H1 (cell line): Measurements from ENCODE around the gene MYO1G. TPM values are rescaled to one million over a fixed set of nuclear protein-coding genes. Genes with fewer than 3 reads are reported as not detected.

Source experiments
- CTCF ChIA-PET: fragments of 300-600 bp; sonication (Branson Sonifier 250); formaldehyde crosslinking; loops from one replicate; lab custom pipeline; 2021; ENCODE audit not compliant: partially characterized antibody; lab: Charles Lee
- POLR2A ChIA-PET: fragments of 300-600 bp; sonication (Branson Sonifier 250); formaldehyde crosslinking; loops from one replicate; lab custom pipeline; 2021; ENCODE audit warnings: inconsistent platforms; ENCODE audit not compliant: partially characterized antibody; lab: Charles Lee
- DNase-seq, 2 experiments: peaks; one replicate each; pipeline versions ENCODE4 v3.0.0 to v3.0.0-alpha.2; 2010 to 2022; ENCODE audit warnings: low spot score in 2 of 2, low read depth in 1 of 2, mixed read lengths in 1 of 2
- FAIRE-seq: peaks from 2 replicates; lab custom pipeline; 2011; peaks lifted over from hg19 to GRCh38; lab: Jason Lieb, UNC
- H2AFZ ChIP-seq: 2 replicates; pipeline ENCODE4 v1.8.1; 2012; ENCODE audit warnings: low read length, inconsistent platforms
- H2AK5ac ChIP-seq: 2 replicates; pipeline ENCODE4 v1.6.1; 2013; ENCODE audit warnings: low read depth, low read length
- H2BK120ac ChIP-seq: replicated peaks from 2 replicates; pipeline ENCODE3; 2013; ENCODE audit warnings: low read depth, low read length, inconsistent platforms
- H2BK12ac ChIP-seq: 2 replicates; pipeline ENCODE4 v1.6.1; 2013; ENCODE audit warnings: low read depth, low read length
- H2BK15ac ChIP-seq: 2 replicates; pipeline ENCODE4 v1.6.1; 2013; ENCODE audit warnings: low read length
- H2BK20ac ChIP-seq: 2 replicates; pipeline ENCODE4 v1.6.1; 2013; ENCODE audit warnings: low read length
- H2BK5ac ChIP-seq: 2 replicates; pipeline ENCODE4 v1.6.1; 2013; ENCODE audit warnings: low read depth, low read length
- H3K14ac ChIP-seq: 2 replicates; pipeline ENCODE4 v1.6.1; 2013; ENCODE audit warnings: inconsistent platforms; ENCODE audit not compliant: insufficient read length
- H3K18ac ChIP-seq: 2 replicates; pipeline ENCODE4 v1.6.1; 2013; ENCODE audit warnings: low read length; ENCODE audit errors: extremely low read depth
- H3K23ac ChIP-seq: 2 replicates; pipeline ENCODE4 v1.6.1; 2013; ENCODE audit warnings: inconsistent platforms; ENCODE audit not compliant: insufficient read length
- H3K23me2 ChIP-seq: 2 replicates; pipeline ENCODE4 v1.6.1; 2013; ENCODE audit warnings: low read depth, low read length
- H3K27ac ChIP-seq: 2 replicates; pipeline ENCODE4 v1.6.1; 2011; ENCODE audit warnings: low read depth, low read length, inconsistent platforms
- H3K27me3 ChIP-seq, 4 experiments: replicated peaks in 1 of 4; 1 replicate in 1 of 4; 2 replicates in 3 of 4; pipeline versions ENCODE4 v1.6.1 to v1.8.1; 2011 to 2013; ENCODE audit warnings: low read length in 3 of 4, mild to moderate bottlenecking in 3 of 4, inconsistent platforms in 2 of 4, mixed read lengths in 2 of 4, moderate library complexity in 1 of 4; ENCODE audit not compliant: control insufficient read depth in 3 of 4, insufficient read depth in 3 of 4; ENCODE audit errors: extremely low read depth in 1 of 4
- H3K36me3 ChIP-seq, 4 experiments: 2 replicates each; pipeline versions ENCODE4 v1.6.1 to v1.8.1; 2011 to 2013; ENCODE audit warnings: mild to moderate bottlenecking in 4 of 4, low read length in 3 of 4, moderate library complexity in 2 of 4, control low read depth in 1 of 4, inconsistent platforms in 1 of 4; ENCODE audit not compliant: insufficient read depth in 4 of 4, control insufficient read depth in 2 of 4
- H3K4ac ChIP-seq: replicated peaks from 2 replicates; pipeline ENCODE3; 2013; ENCODE audit warnings: low read length, low read depth, mixed read lengths, inconsistent platforms; ENCODE audit not compliant: insufficient read length
- H3K4me1 ChIP-seq, 4 experiments: replicated peaks in 1 of 4; 1 replicate in 1 of 4; 2 replicates in 3 of 4; pipeline versions ENCODE4 v1.6.1 to v1.8.1; 2011 to 2013; ENCODE audit warnings: low read length in 3 of 4, inconsistent platforms in 2 of 4, mixed read lengths in 1 of 4; ENCODE audit not compliant: insufficient read depth in 4 of 4, control insufficient read depth in 3 of 4
- H3K4me2 ChIP-seq, 2 experiments: 2 replicates each; pipeline versions ENCODE4 v1.6.1 to v1.8.1; 2011 to 2013; ENCODE audit warnings: low read depth in 2 of 2, low read length in 2 of 2, control low read depth in 1 of 2, inconsistent platforms in 1 of 2, mild to moderate bottlenecking in 1 of 2; ENCODE audit not compliant: insufficient read depth in 1 of 2
- H3K4me3 ChIP-seq, 4 experiments: fragments of 200-600, 300-600 bp in 1 of 4; sonication (generic), shearing (Covaris generic), sonication (Bioruptor Twin) in 1 of 4; 2 replicates each; pipeline versions ENCODE4 v1.5.1 to v1.8.1; 2011 to 2016; ENCODE audit warnings: low read length in 4 of 4, low read depth in 3 of 4, control low read depth in 2 of 4, inconsistent platforms in 2 of 4, mild to moderate bottlenecking in 2 of 4, mixed read lengths in 1 of 4, moderate library complexity in 1 of 4; ENCODE audit not compliant: insufficient read depth in 2 of 4; ENCODE audit errors: extremely low read depth in 1 of 4
- H3K56ac ChIP-seq: replicated peaks from 2 replicates; pipeline ENCODE3; 2013; ENCODE audit warnings: low read depth, mild to moderate bottlenecking, mixed read lengths, low read length, inconsistent platforms; ENCODE audit not compliant: insufficient read length
- H3K79me1 ChIP-seq: 2 replicates; pipeline ENCODE4 v1.6.1; 2013; ENCODE audit warnings: low read depth, low read length, control low read depth
- H3K79me2 ChIP-seq, 2 experiments: 2 replicates each; pipeline versions ENCODE4 v1.6.1 to v1.8.1; 2012 to 2013; ENCODE audit warnings: low read length in 2 of 2, mild to moderate bottlenecking in 2 of 2, inconsistent platforms in 1 of 2; ENCODE audit not compliant: insufficient read depth in 2 of 2, control insufficient read depth in 1 of 2
- H3K9ac ChIP-seq, 4 experiments: replicated peaks in 1 of 4; 1 replicate in 1 of 4; 2 replicates in 3 of 4; pipeline versions ENCODE4 v1.6.1 to v1.8.1; 2011 to 2013; ENCODE audit warnings: low read depth in 3 of 4, low read length in 3 of 4, control low read depth in 2 of 4, mild to moderate bottlenecking in 2 of 4, moderate library complexity in 2 of 4, inconsistent platforms in 1 of 4; ENCODE audit errors: extremely low read depth in 1 of 4
- H3K9me3 ChIP-seq, 2 experiments: 2 replicates each; pipeline versions ENCODE4 v1.6.1 to v1.8.1; 2012 to 2013; ENCODE audit warnings: mild to moderate bottlenecking in 2 of 2, moderate library complexity in 2 of 2, control low read depth in 1 of 2, inconsistent platforms in 1 of 2, low read depth in 1 of 2, low read length in 1 of 2, mixed read lengths in 1 of 2; ENCODE audit not compliant: insufficient read depth in 2 of 2
- H4K20me1 ChIP-seq, 2 experiments: replicated peaks in 1 of 2; 2 replicates each; pipeline versions ENCODE3 to v1.8.1; 2011 to 2013; ENCODE audit warnings: inconsistent platforms in 2 of 2, low read length in 2 of 2, mild to moderate bottlenecking in 1 of 2; ENCODE audit not compliant: insufficient read depth in 2 of 2, control insufficient read depth in 1 of 2
- H4K5ac ChIP-seq: 2 replicates; pipeline ENCODE4 v1.6.1; 2013; ENCODE audit warnings: low read length, low read depth, mixed read lengths, inconsistent platforms; ENCODE audit not compliant: insufficient read length
- H4K8ac ChIP-seq: 2 replicates; pipeline ENCODE4 v1.8.0; 2013; ENCODE audit warnings: mild to moderate bottlenecking, moderate library complexity, low read length, inconsistent platforms; ENCODE audit not compliant: insufficient read depth; ENCODE audit errors: extremely low read depth
- H4K91ac ChIP-seq: replicated peaks from 2 replicates; pipeline ENCODE3; 2013; ENCODE audit warnings: low read length, mixed read lengths, inconsistent platforms; ENCODE audit not compliant: insufficient read length
- CBX5 ChIP-seq: fragments of 300-800, 300-1000 bp; sonication (generic); IDR thresholded peaks from 2 replicates; pipeline ENCODE4 v1.7.1; 2016; ENCODE audit warnings: antibody characterized with exemption, low read length, low read depth
- CEBPB ChIP-seq: IDR thresholded peaks from 2 replicates; pipeline ENCODE4 v1.6.1; 2012; ENCODE audit warnings: low read depth, low read length
- GABPA ChIP-seq: IDR thresholded peaks from 2 replicates; pipeline ENCODE4 v1.6.1; 2011; ENCODE audit warnings: mild to moderate bottlenecking, low read length, moderate library complexity, borderline replicate concordance; ENCODE audit not compliant: insufficient read depth
- NRF1 ChIP-seq: IDR thresholded peaks from 2 replicates; pipeline ENCODE4 v1.6.1; 2011; ENCODE audit warnings: mild to moderate bottlenecking, low read depth, low read length, improper control_type of control experiment
- RXRA ChIP-seq: IDR thresholded peaks from 2 replicates; pipeline ENCODE4 v1.6.1; 2011; ENCODE audit warnings: low read depth, mild to moderate bottlenecking, low read length, moderate library complexity; ENCODE audit not compliant: insufficient read depth
- TAF7 ChIP-seq: optimal IDR thresholded peaks from 2 replicates; pipeline ENCODE3; 2011; ENCODE audit warnings: low read depth, mild to moderate bottlenecking, inconsistent platforms, low read length, moderate library complexity, borderline replicate concordance
- WGBS, 2 experiments: shearing (Covaris generic) in 1 of 2; methylation state at CpG; one replicate each; pipeline versions ENCODE4 v1.1.6 to v1.1.7; 2013 to 2015; ENCODE audit warnings: low lambda C conversion rate in 2 of 2, mixed read lengths in 2 of 2, inconsistent platforms in 1 of 2, low coverage in 1 of 2, missing lambda C conversion rate in 1 of 2; ENCODE audit not compliant: insufficient replicate concordance in 2 of 2, insufficient coverage in 1 of 2, insufficient read length in 1 of 2; ENCODE audit errors: extremely low coverage in 1 of 2, missing lambda C conversion rate in 1 of 2; 5-methylcytosine and 5-hydroxymethylcytosine counted together
- polyA plus RNA-seq, 7 experiments: library from polyadenylated mRNA; depleted of rRNA in 3 of 7; stranded (reverse) in 5 of 7; unstranded in 2 of 7; fragments of >200 nt in 5 of 7; fragments of 200-250 nt in 2 of 7; gene quantifications; 1 replicate in 5 of 7; 2 replicates in 1 of 7; 4 replicates in 1 of 7; pipeline versions ENCODE4 v1.2.1 to v1.2.3, GENCODE V29; 2011 to 2013; ENCODE audit warnings: missing spikeins in 2 of 7, mixed read lengths in 2 of 7
- total RNA-seq: library from RNA; stranded (reverse); fragmentation: NEBNext Ultra II Directional; extraction: Animal tissue kit (Norgen Biotek cat#: 25700); gene quantifications from 2 replicates; pipeline ENCODE4 v1.2.1, GENCODE V29; 2021

MYO1G gene
- total and polyA plus RNA-seq, 2 of the 8 experiments (the other 6 are each of a cell fraction or from before 2014, with no cell fraction given), result 0.08 to 0.19 TPM

DNA sequence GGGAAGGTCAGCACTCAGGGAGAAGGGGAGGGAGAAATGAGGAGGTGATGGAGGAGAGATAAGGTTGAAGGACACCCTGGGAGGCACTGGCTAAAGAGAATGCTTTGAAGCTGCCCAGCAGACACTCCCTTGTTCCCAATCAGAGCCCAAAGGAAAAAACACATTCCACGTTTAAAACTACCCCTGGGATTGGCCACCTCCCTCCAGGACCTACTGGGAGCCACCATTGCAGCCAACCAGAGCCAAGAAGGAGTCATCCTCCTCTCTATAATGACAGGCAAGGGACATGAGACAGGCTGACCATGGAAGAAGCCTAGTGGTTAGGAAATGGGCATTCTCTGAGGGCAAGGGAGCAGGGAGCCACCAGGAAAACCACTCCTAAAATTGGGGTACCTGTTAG is 43.8 kb downstream of the MYO1G start:
- Histone ChIP-seq H2BK120ac (no peak overlapping the region), H3K14ac (no peak overlapping the region), H3K23me2 (no peaks in the 10 kb centered on the region), H4K8ac (peak overlapping the region; percentile 14; the same call in 1 of the 2 replicates), H3K9ac (no peak overlapping the region), H4K91ac (no peak overlapping the region), H2BK12ac (no peak overlapping the region), H2BK20ac (no peak overlapping the region), H3K27ac (no peak overlapping the region), H4K5ac (no peak overlapping the region), H3K56ac (no peak overlapping the region), H3K9me3 (no peaks in the 10 kb centered on the region), H2BK15ac (no peak overlapping the region), H2AFZ (no peak overlapping the region), H3K4ac (no peak overlapping the region), H3K27me3 (no peaks in the 10 kb centered on the region), H2AK5ac (no peak overlapping the region), H3K79me1 (no peaks in the 10 kb centered on the region), H3K23ac (no peak overlapping the region), H3K4me1 (no peaks in the 10 kb centered on the region), H4K20me1 (no peaks in the 10 kb centered on the region), H3K79me2 (no peaks in the 10 kb centered on the region), H2BK5ac (no peak overlapping the region), H3K36me3 (no peaks in the 10 kb centered on the region), H3K18ac (no peak overlapping the region), H3K4me2 (no peak overlapping the region), H3K4me3 (no peak overlapping the region)
- TF ChIP-seq RXRA, result no peak
- no peak for TF ChIP-seq TAF7
- TF ChIP-seq CEBPB, result no peak
- TF ChIP-seq NRF1, result no peak
- TF ChIP-seq GABPA, result no peak
- TF ChIP-seq CBX5, result no peak
- DNase-seq (no peak), FAIRE-seq (no peak)
- POLR2A ChIA-PET, result no interaction called here
- CTCF ChIA-PET, result interaction anchor here (0.6 to 1.2 kb wide), 3 partner anchors 8 to 15 kb away, joined by 3 to 4 read pairs (median 3); no protein-coding TSS in a partner anchor
- WGBS, 2 experiments, result 57% methylated on average over 1 of the region's 1 CpG; no CpG with 5 or more reads in 1 of the 2 experiments
